ENCODE data around the gene RAB35.

RAB35 gene

DNA sequence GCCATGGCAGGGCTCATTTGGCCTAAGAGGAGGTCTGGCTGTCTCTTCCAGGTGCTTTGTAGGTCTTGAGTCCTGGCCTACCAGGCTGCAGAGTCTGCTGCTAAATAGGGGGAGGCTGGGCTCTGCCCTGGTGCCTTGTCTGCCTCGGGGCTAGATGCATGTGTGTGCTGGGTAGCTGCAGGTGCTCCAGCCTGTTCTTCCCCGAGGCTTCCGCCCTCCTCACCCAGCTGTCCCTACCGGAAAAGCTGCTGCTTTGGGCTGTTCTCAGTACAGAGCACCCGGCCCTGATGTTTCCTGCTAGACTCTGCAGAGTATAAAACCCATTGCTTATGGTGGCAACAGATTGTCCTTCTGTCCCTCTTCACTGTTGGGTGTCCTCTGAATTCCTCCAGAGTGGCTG lies 37.7 kb downstream of the RAB35 start:
- FAIRE-seq, result no peak
- TF ChIP-seq, protein P1, sequence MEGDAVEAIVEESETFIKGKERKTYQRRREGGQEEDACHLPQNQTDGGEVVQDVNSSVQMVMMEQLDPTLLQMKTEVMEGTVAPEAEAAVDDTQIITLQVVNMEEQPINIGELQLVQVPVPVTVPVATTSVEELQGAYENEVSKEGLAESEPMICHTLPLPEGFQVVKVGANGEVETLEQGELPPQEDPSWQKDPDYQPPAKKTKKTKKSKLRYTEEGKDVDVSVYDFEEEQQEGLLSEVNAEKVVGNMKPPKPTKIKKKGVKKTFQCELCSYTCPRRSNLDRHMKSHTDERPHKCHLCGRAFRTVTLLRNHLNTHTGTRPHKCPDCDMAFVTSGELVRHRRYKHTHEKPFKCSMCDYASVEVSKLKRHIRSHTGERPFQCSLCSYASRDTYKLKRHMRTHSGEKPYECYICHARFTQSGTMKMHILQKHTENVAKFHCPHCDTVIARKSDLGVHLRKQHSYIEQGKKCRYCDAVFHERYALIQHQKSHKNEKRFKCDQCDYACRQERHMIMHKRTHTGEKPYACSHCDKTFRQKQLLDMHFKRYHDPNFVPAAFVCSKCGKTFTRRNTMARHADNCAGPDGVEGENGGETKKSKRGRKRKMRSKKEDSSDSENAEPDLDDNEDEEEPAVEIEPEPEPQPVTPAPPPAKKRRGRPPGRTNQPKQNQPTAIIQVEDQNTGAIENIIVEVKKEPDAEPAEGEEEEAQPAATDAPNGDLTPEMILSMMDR (IDR thresholded peaks at IDR 0.05; ENCODE audit: insufficient read depth, missing control alignments), result no peak
- no peak for DNase-seq (ENCODE audit: insufficient read length, low spot score)

DNA sequence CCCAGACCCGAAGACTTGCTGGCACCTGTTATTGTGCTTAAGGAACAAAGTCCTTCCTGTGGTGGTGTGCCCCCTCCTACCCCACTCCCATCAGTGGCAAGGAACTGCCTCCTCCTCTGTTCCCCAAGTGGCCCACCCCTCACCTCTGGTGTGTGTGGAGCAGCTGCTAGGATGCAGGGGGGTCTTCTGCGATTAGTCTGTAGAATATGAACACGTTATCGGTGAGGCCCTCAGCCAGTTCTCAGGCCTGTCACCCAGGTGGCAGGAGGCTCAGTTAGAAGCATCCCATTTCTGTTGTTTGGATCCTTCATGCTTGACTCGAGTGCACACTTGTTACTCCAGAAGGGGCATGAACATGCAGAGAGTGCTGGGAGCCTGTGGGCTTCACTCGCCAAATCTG lies 39.3 kb downstream of the RAB35 start:
- TF ChIP-seq, protein P1 (IDR thresholded peaks at IDR 0.05; ENCODE audit: insufficient read depth, missing control alignments), result no peak
- FAIRE-seq, result no peak
- DNase-seq (ENCODE audit: insufficient read length, low spot score), result no peak

DNA sequence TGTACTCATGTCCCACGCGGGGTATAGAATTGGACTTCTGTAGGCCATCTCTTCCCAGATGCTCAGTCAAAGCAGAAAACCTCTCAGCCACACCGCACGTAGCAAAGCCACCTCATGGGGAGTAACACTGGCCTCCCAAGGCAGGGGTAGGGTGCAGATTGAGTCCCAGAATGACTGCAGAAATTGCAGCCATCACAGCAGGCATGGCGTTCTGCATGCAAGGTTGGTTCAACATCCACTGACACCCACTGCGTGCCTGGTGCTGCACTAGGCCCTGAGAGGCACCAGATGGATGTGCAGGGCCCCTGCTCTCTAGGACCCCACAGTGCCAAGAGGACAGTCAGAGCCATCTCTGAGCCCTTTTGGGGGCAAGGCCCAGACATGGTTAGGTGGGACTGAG lies 39.9 kb downstream of the RAB35 start:
- TF ChIP-seq, protein P1 (IDR thresholded peaks at IDR 0.05; ENCODE audit: insufficient read depth, missing control alignments), result no peak
- DNase-seq (ENCODE audit: insufficient read length, low spot score) (no peak), FAIRE-seq (no peak)

- TF ChIP-seq, protein P1 (IDR thresholded peaks at IDR 0.05; ENCODE audit: insufficient read depth, missing control alignments), result no peak
- DNase-seq (ENCODE audit: insufficient read length, low spot score), result no peak
- no peak for FAIRE-seq
These were observed 41.4 kb downstream of the RAB35 start for GRCh38 chr12:120075034-120075616.

DNA sequence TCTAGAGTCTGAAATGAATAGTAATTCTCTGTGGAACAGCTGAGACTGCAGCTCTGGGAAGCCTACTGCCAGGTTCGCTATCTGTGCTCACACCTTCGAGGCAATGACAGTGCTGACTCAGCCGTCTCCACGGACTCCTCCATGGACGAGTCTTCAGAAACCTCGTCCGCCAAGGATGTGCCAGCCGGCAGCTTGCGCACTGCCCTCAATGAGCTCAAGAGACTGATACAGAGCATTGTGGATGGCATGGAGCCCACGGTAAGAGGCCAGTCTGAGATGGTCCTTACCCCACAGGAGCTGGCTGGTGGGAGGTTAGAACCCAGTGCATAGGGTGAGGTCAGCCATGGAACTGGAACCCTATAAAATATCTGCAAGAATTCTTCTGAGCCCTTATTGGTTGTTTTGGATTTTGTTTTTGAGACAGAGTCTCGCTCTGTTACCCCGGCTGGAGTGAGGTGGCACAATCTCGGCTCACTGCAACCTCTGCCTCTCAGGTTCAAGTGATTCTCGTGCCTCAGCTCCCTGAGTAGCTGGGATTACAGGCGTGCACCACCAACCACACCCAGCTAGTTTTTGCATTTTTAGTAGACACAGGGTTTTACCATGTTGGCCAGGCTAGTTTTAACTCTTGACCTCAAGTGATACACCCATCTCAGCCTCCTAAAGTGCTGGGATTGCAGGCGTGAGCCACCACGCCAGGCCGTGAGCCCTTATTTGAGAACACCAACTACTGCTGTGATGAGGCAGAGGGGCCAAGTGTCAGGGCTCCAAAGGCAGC lies 43.9 kb downstream of the RAB35 start:
- DNase-seq (ENCODE audit: insufficient read length, low spot score), result no peak
- no peak for FAIRE-seq

DNA sequence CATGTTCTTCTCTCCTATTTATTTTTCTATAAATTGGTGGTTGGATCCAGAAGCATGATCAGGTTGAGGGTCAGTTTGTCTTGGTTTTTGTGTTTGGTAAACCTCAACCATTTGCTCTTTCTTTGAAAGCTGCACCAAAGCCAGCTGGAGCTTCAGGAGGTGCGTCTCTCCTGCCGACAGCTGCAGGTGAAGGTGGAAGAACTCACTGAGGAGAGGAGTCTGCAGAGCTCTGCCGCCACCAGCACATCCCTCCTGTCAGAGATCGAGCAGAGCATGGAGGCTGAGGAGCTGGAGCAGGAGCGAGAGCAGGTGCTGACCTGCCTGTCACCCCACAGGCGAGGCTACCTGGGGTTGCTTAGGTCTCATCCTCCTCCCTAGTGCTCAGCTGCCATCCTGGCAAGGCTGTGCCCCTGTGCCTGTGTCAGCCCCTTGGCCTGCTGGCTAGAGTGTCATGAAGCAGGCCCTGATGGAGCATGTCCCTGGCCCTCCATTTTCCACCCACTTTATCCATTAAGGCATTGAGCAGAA lies 45.0 kb downstream of the RAB35 start:
- FAIRE-seq, result no peak
- DNase-seq (ENCODE audit: insufficient read length, low spot score), result no peak
- TF ChIP-seq, protein P1 (IDR thresholded peaks at IDR 0.05; ENCODE audit: insufficient read depth, missing control alignments), result no peak

More for the DNA sequence above, 43.9 kb downstream of the RAB35 start:
- TF ChIP-seq, protein P1 (IDR thresholded peaks at IDR 0.05; ENCODE audit: insufficient read depth, missing control alignments), result no peak

- TF ChIP-seq, protein P1 (IDR thresholded peaks at IDR 0.05; ENCODE audit: insufficient read depth, missing control alignments), result no peak
- FAIRE-seq (no peak), DNase-seq (ENCODE audit: insufficient read length, low spot score) (no peak)
These were observed 47.3 kb downstream of the RAB35 start for GRCh38 chr12:120069278-120069677.
